HS-5 (cell line): Measurements from ENCODE around the gene GPC6.

Experiments used
- DNase-seq: peaks from one replicate; pipeline ENCODE4 v3.0.0-alpha.2; 2012; ENCODE audit warnings: low read depth

The GPC6 gene

DNA sequence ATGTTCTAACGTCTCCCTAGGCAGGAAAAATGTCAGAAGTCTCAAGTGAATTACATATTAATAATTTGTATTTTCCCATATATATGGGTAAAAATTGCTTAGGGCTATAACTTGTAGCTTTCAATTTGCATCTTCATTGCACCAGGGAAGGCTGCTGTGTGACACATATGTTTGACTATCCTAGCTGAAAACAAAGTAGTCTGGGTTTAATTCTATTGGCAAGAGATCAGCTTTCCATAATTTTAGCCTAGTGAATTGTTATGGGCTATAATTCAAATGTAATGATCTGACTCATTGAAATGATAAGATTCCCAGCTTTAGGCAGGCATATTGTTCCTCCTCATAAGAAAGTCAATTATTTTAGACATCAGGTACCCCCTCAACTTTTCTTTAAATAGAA, 699.8 kb downstream of the GPC6 start:
- no peak for DNase-seq

DNA sequence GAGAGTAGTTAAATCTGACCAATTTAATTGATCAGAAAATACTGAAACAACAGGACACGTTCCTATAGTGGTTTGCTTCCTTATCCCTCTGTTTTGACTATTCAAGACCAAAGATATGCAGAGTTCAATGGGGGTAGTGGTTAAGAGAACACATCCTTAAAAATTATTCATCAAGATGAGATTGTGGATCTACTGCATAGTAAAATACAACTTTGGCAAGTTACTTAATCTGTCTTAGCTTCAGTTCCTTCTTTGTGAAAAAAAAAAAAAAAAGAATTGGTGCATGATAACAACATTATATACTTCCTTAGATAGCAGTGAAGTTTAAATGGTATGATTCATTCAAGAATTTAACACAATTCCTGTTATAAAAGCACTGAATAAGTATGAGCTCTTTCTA, 700.8 kb downstream of the GPC6 start:
- DNase-seq = no peak

DNA sequence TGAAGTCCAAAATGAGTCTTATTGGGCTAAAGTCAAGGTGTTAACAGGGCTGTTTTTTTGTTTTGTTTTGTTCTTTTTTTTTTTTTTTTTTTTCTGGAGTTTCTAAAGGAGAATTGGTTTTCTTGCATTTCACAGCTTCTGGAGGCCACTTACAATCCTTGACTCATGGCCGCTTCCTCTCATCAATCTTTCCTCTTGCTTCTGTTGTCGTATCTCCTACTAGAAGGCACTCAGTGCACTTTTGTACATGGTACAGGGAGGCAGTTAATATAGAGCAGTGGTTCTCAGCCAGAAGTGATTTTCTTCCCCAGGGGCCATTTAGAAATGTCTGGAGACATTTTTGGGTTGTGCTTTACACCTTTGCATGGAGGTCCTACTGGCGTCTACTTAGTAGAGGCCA, 706.3 kb downstream of the GPC6 start:
- no peak for DNase-seq

DNA sequence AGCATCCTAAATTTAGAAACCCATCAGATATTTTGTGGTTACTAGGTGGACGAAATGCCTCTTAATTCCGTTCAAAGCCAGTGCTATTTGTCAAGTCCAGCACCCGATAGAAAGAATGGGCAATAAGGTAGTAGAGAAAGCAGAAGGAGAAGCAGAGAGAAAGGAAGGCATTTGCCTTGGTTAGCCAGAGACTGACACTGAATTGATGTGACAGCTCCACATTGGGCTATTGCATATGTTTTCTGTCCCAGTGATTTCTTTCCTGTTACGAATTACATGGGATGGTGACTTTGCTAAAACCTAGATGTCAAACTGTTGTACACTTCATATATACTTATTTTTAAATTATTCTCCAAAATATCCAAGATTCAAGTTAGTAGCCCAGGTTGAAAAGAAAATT, 710.3 kb downstream of the GPC6 start:
- no peak for DNase-seq

DNA sequence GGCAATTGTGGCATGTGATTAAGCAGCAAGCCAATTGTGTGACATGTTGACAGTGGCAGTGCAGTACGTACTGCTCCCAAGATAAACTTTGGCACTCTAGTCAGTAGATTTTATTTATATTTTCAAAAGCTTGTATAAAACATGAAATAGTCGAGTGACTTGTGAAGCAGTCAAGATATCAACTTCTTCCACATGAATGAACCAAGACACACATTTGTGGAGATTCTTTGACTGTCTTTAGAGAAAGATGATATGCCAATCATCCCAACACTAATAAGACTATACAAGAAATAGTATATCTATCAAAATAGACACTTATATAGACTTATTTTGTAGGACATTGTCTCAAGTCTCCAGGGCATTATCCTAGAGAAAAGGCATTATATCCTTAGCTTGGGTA, 714.8 kb downstream of the GPC6 start:
- DNase-seq = no peak

DNA sequence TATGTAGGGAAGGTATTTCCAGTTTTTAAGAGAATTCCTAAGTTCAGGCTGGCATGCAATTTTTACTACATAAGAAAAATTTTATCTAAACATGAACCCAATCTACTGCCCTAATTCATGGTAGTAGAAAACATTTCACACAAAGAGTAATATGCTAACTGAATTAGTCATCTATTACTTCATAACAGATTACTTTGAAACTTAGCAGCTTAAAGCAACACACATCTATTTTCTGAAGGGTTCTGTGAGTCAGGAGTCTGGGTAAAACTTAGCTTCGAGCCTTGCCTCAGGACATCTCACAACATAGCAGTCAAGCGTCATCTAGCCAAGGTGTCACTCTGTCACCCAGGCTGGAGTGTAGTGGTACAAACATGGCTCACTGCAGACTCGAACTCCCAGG, 715.4 kb downstream of the GPC6 start:
- DNase-seq = no peak

DNA sequence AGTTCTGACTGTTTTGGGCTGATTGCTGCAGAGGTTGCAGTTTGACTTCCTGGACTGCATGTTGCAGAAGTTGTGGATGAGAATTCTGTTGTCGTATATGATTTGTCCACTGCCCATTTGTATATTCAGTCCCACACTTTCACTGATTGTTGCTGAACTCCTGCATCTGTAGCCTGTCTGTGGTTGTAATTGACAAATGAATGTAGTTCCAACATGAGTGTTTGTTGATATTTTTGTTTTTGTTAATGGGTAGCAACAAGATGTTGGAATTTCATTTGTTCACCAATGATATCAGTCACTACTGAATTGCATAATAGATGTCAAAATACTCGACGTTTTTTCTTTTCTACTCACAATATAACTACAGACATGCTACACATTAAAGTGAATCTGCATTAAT, 719.0 kb downstream of the GPC6 start:
- DNase-seq = no peak

DNA sequence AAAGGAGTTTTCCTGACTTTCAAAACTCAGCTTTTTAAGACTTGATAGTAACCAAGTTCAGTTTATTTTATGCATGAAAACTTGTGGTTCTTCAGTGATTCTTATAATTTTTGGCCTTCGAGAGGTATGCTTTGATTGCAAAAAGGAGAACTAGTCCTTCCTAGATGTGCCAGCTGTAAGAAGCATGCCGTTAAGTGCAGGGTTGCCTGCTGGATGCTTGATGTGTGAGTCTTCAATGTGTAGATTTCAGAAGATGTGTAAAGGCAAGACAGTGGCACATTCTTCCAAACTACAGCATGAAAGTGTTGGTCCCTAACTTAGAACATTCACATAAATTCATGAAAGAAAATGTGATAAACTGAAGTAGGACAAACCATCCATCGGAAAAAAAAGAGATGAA, 720.4 kb downstream of the GPC6 start:
- DNase-seq = no peak

DNA sequence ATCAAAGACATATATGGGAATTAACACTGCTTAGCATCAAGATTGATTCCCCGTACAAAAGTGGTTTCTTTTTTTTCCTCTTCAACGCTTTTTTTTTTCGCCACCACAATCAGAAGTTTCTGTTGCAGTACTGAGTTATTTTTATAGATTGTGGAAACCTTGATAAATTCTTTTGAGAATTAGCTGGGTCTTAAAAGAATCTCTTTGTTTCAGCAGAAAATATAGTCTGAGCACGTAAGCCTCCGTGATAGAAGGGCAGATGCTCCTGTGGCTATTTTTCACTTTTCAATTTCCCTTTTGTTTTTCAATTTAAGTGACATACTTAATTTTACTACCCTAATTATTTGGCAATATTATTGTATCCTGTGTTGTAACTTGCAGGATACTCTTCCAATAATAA, 721.0 kb downstream of the GPC6 start:
- DNase-seq = no peak

DNA sequence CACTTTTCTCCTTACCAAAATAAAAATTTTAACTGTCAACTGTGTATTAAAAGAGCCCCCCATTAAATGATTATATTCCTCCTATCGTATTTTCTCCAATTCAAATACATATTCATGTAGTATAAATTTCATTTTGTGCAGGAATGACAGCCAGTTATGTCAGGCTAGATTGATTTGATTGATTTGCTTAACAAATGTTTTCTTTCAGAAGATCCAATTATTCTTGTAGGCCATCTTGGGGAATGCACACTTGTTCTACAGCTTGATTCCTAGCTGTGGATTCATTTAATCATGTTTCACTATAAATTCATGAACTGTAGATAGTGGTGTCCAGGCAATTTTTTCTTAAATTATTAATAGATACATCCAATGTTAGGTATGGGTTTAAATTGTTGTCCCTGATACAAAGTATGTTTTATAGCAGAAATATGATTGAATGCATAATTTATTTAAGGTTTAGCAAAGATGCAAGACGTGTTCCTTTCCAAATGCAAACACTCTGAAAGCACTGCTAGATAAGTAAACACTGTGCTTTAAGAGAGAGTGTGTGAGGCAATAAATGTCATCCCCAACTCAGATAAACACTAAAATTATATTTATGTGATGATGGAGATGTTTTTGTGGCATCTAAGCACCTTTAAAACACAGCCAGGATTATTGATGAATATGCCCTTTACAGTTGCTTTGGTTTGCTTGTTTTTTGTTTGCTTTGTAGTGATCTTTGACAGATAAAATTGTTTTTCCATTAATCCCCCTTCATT, 721.7 kb downstream of the GPC6 start:
- no peak for DNase-seq

DNA sequence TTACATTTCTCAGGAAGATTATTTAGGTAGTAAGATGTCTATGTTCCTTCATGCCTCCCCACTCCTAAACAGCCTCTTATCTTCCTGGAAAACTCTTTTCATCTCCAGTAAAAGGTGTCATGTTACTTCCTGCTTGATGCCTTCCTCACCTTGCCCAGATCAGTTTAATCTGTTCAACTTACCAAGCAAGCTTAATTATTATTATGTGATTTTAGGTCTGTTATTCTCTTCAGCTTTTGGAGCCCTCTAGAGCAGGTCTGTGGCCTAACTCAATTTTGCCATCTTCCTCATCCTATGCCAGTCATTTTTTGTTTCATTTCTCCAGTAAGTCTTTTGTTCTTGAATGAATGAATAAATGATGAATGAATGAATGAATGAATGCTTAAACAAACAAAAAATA, 724.5 kb downstream of the GPC6 start:
- DNase-seq = no peak

DNA sequence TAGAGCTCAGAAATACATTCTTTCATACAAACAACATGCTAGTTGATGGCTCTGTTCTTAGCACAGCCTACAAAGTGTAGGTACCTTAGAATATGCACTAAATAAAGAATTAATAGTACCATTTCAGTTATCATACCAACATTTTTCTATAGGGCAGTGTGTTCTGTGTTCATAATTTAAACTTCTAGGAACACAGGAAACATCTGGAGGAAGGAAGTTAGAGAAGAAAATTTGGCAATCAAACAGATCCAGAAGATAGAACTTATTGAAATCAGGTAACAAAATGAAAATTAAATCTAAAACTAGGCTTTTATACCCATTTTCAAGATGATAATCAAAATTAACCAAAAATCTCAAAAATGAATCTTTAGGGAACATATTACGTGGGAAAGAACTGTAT, 725.3 kb downstream of the GPC6 start:
- no peak for DNase-seq

DNA sequence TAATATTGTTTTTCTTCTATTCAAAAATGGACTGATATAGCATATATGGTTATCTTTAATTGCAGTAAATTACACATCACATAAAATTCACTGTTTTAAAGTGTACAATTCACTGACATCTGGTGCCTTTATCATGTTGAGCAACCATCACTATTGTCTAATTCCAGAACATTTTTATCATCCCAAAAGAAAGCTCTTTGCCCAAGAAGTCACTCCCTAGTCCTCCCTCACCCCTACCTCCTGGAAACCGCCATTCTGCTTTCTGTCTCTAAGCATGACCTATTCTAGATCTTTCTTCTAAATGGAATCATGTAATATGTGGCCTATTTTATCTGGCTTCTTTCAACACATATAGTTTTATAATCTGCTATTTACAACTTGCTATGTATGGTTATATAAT, 727.2 kb downstream of the GPC6 start:
- DNase-seq = no peak

DNA sequence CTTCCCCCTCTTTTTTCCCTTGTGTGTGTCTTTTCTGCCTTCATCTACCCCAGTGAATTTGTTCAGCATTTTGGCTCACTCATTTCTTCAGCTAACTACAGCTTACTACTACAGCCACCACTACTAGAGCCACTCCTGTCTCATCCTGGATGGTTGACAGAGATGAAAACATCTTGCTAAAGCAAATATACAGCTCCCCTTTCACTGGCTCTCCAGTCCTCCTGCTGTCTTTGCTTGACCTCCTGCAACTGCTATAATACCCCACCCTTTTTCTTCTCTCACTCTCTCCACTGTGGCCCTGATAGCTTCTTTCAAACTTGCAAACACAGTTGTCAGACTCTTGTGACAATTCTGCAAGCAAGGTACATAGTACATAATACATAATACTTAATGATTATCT, 729.3 kb downstream of the GPC6 start:
- DNase-seq = no peak

DNA sequence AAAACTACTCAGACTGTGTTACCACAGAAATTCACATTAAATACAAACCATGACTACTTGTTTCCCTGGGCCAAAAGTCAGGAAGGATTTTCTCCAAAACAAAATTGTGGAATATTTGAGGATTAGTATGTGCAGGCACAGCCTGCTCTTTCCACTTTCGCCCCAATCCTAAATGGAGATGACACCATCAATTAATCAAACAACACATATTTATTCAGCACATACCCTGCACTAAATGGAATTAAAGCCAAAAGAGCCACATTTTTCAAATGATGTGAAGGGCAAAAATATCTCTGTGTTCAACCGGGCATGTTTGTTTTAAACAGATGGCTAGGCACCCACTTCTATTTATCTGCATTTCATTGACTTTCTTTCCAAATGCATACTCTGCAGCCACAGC, 729.8 kb downstream of the GPC6 start:
- no peak for DNase-seq

DNA sequence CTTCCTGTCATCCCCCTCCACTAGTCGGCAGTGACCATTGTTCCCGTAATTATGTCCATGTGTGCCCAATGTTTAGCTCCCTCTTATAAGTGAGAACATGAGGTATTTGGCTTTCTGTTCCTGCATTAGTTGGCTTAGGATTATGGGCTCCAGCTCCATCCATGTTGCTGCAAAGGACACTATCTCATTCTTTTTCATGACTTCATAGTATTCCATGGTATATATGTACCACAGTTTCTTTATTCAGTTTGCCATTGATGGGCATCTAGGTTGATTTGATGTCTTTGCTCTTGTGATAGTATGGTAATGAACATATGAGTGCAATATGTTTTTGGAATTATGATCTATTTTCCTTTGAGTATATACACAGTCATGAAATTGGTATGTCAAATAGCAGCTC, 730.8 kb downstream of the GPC6 start:
- no peak for DNase-seq

DNA sequence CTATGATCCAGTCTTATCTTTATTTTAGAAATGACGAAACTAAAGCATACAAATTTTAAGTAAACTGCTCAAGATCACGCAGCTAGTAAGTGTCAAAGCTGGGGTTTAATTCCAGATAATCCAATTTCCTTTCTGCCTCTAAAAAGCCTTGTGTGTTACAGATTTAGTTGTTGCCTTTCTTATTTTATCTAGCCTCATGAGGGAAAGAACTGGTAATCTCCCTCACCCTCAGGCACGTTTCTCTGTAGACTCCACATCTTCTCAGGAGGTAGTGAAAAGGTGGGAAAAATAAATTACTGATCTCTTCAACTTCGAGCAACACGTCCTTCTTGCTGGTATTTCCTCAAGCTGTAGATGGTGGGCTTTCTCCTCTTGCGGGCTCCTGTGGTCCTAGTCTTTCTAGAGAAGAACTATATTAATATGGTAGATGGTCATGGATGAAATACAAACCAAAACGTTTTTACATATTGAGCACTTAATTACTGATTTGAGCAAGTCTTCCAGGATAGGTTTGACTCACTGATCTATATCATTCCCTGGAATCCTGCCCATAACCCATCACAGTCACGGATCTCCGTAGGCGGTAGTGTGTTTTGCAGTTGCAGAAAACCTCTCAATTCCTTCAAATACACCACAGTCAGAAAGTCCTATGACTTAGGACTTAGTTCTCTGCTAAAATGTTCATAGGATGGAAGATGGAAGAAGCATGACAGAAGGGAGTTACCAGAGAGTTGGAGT, 733.4 kb downstream of the GPC6 start:
- no peak for DNase-seq

DNA sequence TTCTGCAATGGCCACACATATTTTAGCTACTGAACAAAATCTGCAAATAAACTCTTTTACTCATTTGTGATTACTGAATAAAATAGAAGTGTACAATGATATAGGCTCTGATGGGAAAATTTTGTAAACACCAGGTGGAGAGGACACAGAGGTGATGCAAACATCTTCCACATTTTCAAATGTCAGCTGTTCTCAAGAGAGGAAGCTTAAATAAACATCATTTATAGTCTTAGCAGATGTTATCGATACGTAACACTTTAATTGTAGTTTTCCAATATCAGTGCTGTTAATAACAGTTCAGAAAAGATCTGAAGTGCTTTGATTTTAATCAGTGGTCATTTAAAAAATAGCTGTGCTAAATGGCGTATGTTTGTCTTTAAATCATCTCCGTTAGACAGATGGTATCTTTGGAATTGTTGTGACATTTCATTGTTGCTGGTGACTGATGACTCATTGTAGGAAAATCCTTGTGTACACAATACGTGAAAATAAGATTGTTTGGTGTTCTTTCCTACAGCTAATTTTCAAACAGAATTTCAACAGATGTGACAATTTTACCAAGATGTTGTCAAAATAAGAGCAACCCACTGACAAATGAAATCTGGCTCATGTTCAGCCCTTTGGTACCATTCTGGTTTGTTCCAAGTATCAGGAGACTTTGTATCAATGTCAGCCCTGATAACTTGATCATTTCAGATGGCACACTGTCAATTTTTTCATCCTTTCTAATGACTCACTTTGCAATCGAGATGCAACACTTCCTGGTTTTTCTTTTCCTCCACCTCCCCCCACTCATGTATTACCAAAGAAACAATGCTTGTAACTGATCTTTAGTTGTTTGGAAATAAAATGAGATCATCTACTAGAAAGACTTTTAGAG, 736.9 kb downstream of the GPC6 start:
- peak; percentile 65 for DNase-seq

DNA sequence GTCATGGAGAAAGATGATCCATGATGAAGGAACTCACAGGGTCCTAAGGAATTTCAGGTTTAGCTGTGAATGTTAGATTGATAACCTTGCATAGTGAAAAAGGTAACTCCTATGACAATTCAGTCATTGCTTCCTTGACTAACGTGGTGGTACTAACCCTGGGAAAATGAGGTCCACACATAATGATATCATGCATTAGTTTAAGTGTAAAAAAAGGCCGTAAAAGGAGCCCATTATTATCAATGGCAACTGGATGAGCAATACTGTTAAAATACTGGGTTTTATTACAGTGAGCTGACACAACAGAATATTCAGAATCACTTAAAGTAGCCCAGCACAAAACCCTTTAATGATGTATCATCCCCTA, 737.5 kb downstream of the GPC6 start:
- no peak for DNase-seq

DNA sequence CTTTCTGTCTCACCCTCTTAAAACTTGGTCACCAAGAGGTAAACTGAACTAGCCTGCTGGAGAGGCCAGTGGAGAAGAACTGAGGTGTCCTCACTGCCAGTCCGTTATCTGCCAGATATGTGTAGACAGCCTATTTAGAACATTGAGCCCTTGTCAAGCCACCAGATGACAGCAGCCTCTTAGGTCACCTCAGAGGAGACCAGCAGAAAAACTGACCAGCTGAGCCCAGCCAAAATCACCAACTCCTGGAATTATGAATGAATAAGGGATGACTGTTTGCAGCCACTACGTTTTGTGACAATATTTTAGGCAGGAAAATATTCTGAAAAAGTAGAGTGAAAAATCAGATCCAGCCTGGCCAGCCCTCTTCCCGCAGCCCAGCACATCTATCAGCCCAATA, 739.0 kb downstream of the GPC6 start:
- DNase-seq = no peak

DNA sequence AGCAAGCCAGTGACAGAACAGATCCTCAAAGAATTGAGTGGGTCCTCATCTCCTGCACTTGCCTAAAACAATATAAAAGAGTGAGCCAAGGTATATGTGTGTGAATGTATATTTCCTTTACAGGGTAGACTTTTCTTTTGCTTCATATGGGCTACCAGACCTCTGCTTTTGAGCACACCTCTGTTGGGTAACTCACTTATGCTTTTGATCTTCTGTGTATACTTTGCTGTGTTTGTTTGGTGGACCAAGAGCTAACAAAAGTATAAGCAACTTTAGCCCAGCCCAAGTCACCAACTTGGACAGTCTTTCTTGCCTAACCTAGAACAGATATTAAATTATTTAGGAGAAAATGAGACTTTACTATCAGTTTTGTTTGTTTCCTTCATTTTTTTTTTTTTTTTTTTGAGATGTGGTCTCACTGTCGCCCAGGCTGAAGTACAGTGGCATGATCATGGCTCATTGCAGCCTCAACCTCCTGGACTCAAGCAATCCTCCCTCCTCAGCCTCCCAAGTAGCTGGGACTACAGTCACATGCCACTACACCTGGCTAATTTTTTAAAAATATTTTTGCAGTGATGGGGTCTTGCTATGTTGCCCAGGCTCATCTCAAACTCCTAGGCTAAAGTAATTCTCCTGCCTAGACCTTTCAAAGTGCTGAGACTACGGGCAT, 739.8 kb downstream of the GPC6 start:
- no peak for DNase-seq

DNA sequence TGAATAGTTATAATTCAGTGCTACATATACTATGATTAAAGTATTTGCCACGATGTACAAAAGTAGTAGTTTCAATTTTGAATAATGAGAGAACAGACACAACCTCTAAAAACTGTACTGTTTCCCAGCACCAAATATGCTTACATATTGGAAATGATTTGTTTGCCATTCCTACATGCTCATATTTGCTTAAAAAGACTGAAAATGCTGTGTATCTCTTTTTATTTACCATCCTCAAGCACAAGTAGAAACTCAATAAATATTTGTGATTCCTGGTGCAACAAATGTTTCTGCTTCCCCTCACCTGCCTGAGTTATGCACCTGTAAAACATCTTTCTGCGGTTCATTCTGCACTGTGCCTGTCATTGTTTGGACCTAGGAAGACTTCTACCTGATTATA, 740.7 kb downstream of the GPC6 start:
- DNase-seq = no peak
